Measurements from ENCODE around the gene LCE2C. TPM values are rescaled to one million over a fixed set of nuclear protein-coding genes. Genes with fewer than 3 reads are reported as not detected.
"Not testable (repeated sequence)": the region's sequence is repeated elsewhere in the genome, so short reads cannot be mapped to it uniquely, and the experiment has no call there.

Gene LCE2C
- total RNA-seq, 2 donors from 2014 or later = not detected

GRCh38 chr1:152681616-152682015 is 6.5 kb downstream of the LCE2C start:
- TF ChIP-seq CTCF (conservative IDR thresholded peaks at IDR 0.05) = no peak
- peaks cover 95% of the 10 kb centered on the region for H3K9me3 Mint-ChIP-seq
- H3K27ac ChIP-seq (ENCODE audit: low read depth, low read length) = no peak overlapping the region

GRCh38 chr1:152683846-152684245 is 8.8 kb downstream of the LCE2C start:
- DNase-seq = no peak
- Histone ChIP-seq H3K27me3 (ENCODE audit: control insufficient read depth, insufficient read depth, low read length, poor library complexity, severe bottlenecking) (no peaks in the 10 kb centered on the region), H3K9ac (ENCODE audit: extremely low read depth, low read length, poor library complexity, severe bottlenecking) (no peak overlapping the region), H3K9me3 (ENCODE audit: control insufficient read depth, low read length) (peaks cover 82% of the 10 kb centered on the region), H3K27ac (ENCODE audit: low read depth, low read length) (no peak overlapping the region), H3K4me3 (ENCODE audit: low read length) (peak overlapping the region; percentile 7), H3K36me3 (ENCODE audit: control insufficient read depth, insufficient read depth, low read length) (no peaks in the 10 kb centered on the region), H3K4me1 (ENCODE audit: control insufficient read depth, insufficient read depth, low read length) (no peaks in the 10 kb centered on the region)
- H3K27me3 Mint-ChIP-seq (ENCODE audit: insufficient read depth) = no peaks in the 10 kb centered on the region
- H3K9me3 Mint-ChIP-seq = peaks cover 96% of the 10 kb centered on the region
- H3K27ac Mint-ChIP-seq = no peak overlapping the region
- no peaks in the 10 kb centered on the region for H3K36me3 Mint-ChIP-seq (ENCODE audit: low read depth)
- no peak overlapping the region for H3K4me3 Mint-ChIP-seq
- no peak for TF ChIP-seq CTCF (conservative IDR thresholded peaks at IDR 0.05)
- H3K4me1 Mint-ChIP-seq = no peaks in the 10 kb centered on the region

More at GRCh38 chr1:152681616-152682015, 6.5 kb downstream of the LCE2C start:
- Mint-ChIP-seq H3K27ac (no peak overlapping the region), H3K4me3 (no peak overlapping the region), H3K4me1 (no peaks in the 10 kb centered on the region), H3K36me3 (ENCODE audit: low read depth) (no peaks in the 10 kb centered on the region), H3K27me3 (ENCODE audit: insufficient read depth) (no peaks in the 10 kb centered on the region)
- no peak overlapping the region for H3K9ac ChIP-seq (ENCODE audit: extremely low read depth, low read length, poor library complexity, severe bottlenecking)
- H3K27me3 ChIP-seq (ENCODE audit: control insufficient read depth, insufficient read depth, low read length, poor library complexity, severe bottlenecking) = no peaks in the 10 kb centered on the region
- WGBS, 2 experiments (ENCODE audit: insufficient coverage in 1 of 2, insufficient read length in 1 of 2) = 47 to 62% methylated on average over 1 of the region's 2 CpGs
- no peaks in the 10 kb centered on the region for H3K4me1 ChIP-seq (ENCODE audit: control insufficient read depth, insufficient read depth, low read length)
- no peaks in the 10 kb centered on the region for H3K36me3 ChIP-seq (ENCODE audit: control insufficient read depth, insufficient read depth, low read length)
- H3K9me3 ChIP-seq (ENCODE audit: control insufficient read depth, low read length) = peaks cover 87% of the 10 kb centered on the region
- H3K4me3 ChIP-seq (ENCODE audit: low read length) = peak overlapping the region; percentile 23
- no peak for DNase-seq

- H3K9me3 ChIP-seq (ENCODE audit: control insufficient read depth, low read length) = peaks cover 62% of the 10 kb centered on the region
- H3K9me3 Mint-ChIP-seq = peaks cover 96% of the 10 kb centered on the region
- not testable (repeated sequence) for H3K9ac ChIP-seq (ENCODE audit: extremely low read depth, low read length, poor library complexity, severe bottlenecking); DNase-seq; H3K27me3 Mint-ChIP-seq (ENCODE audit: insufficient read depth); H3K27ac ChIP-seq (ENCODE audit: low read depth, low read length); H3K4me3 Mint-ChIP-seq; H3K27me3 ChIP-seq (ENCODE audit: control insufficient read depth, insufficient read depth, low read length, poor library complexity, severe bottlenecking); H3K36me3 ChIP-seq (ENCODE audit: control insufficient read depth, insufficient read depth, low read length); H3K4me1 ChIP-seq (ENCODE audit: control insufficient read depth, insufficient read depth, low read length); H3K4me1 Mint-ChIP-seq; H3K36me3 Mint-ChIP-seq (ENCODE audit: low read depth); H3K27ac Mint-ChIP-seq; H3K4me3 ChIP-seq (ENCODE audit: low read length)
- WGBS, 2 experiments (ENCODE audit: insufficient coverage in 1 of 2, insufficient read length in 1 of 2) = 50% methylated on average over 3 of the region's 4 CpGs; no CpG with 5 or more reads in 1 of the 2 experiments
These were observed 10.7 kb downstream of the LCE2C start, which contains the start of gene LCE2B for GRCh38 chr1:152685823-152686222. LCE2B (plus strand) TSS chr1:152686123; CDS start chr1:152686844, 721 bp downstream.

Measured in endodermal cell (in vitro differentiated cells).